WERI-Rb-1 (cell line): ENCODE data around the gene KRTAP10-1.
"Not testable (repeated sequence)": the region's sequence is repeated elsewhere in the genome, so short reads cannot be mapped to it uniquely, and the experiment has no call there.

Experiments used
- DNase-seq: peaks from one replicate; pipeline ENCODE4 v3.0.0-alpha.2; 2020
- H3K27ac ChIP-seq: fragments of 250-450 bp; sonication (Bioruptor Pico); 2 replicates; pipeline ENCODE4 v1.5.1; 2020; ENCODE audit warnings: mild to moderate bottlenecking, moderate library complexity
- H3K27me3 ChIP-seq: fragments of 250-450 bp; sonication (Bioruptor Pico); 2 replicates; pipeline ENCODE4 v1.5.1; 2021; ENCODE audit warnings: mild to moderate bottlenecking, low read depth, moderate library complexity; ENCODE audit not compliant: insufficient read depth, severe bottlenecking
- H3K36me3 ChIP-seq: fragments of 250-450 bp; sonication (Bioruptor Pico); 2 replicates; pipeline ENCODE4 v1.5.1; 2020; ENCODE audit warnings: mild to moderate bottlenecking, moderate library complexity
- H3K4me3 ChIP-seq: 2 replicates; pipeline ENCODE4 v1.5.1; 2011; ENCODE audit warnings: low read depth, mild to moderate bottlenecking, control low read depth, low read length
- H3K9me3 ChIP-seq: fragments of 250-450 bp; sonication (Bioruptor Pico); 2 replicates; pipeline ENCODE4 v1.5.1; 2021; ENCODE audit warnings: mild to moderate bottlenecking, moderate library complexity; ENCODE audit not compliant: severe bottlenecking
- TF ChIP-seq, protein P1 (sequence below): IDR thresholded peaks from 2 replicates; pipeline ENCODE4 v1.5.1; 2011; ENCODE audit warnings: low read depth, mild to moderate bottlenecking, control low read depth, inconsistent platforms, low read length

KRTAP10-1 gene

DNA sequence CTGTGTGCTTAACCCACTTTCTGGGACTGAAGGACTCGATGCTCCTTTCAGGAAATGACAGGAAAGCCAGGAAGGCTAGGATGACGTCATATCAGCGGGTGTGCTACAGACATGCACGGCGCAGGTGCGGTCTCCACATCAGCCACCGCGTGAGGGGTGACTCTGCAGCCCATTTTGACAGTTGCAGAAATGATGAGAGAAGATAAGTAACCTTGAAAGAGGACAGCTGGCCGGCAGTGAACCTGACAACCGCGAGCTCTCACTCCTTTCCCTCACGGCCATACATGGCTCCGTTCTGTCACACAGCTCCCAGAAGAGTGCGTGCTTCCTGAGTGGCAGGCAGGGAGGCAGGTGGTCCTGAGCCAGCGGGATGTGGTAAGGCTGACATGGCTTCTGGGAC, 42.1 kb upstream of the KRTAP10-1 start:
- H3K9me3 ChIP-seq: peaks cover 10% of the 10 kb centered on the region
- no peak overlapping the region for H3K4me3 ChIP-seq
- no peaks in the 10 kb centered on the region for H3K36me3 ChIP-seq
- TF ChIP-seq, protein P1, sequence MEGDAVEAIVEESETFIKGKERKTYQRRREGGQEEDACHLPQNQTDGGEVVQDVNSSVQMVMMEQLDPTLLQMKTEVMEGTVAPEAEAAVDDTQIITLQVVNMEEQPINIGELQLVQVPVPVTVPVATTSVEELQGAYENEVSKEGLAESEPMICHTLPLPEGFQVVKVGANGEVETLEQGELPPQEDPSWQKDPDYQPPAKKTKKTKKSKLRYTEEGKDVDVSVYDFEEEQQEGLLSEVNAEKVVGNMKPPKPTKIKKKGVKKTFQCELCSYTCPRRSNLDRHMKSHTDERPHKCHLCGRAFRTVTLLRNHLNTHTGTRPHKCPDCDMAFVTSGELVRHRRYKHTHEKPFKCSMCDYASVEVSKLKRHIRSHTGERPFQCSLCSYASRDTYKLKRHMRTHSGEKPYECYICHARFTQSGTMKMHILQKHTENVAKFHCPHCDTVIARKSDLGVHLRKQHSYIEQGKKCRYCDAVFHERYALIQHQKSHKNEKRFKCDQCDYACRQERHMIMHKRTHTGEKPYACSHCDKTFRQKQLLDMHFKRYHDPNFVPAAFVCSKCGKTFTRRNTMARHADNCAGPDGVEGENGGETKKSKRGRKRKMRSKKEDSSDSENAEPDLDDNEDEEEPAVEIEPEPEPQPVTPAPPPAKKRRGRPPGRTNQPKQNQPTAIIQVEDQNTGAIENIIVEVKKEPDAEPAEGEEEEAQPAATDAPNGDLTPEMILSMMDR: no peak
- DNase-seq: no peak
- H3K27ac ChIP-seq: no peak overlapping the region
- no peaks in the 10 kb centered on the region for H3K27me3 ChIP-seq

DNA sequence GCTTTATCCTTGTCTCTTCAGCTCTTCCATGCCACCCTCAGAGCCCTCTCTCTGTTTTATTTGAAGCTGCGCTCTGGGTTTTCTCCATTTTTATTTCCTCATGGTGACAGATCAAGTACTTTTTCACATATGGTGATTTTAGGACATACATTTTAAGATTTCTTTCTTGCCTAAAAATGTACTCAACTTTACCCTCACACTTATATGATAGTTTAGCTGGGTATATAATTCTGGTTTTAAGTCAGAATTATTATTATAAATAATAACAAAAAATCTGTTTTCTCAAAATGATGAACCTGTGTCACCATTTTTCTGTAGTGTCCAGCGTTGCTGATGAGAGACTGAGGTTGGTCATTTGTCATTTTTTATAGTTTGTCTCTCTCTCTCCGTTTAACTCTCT, 41.2 kb upstream of the KRTAP10-1 start:
- Histone ChIP-seq H3K9me3 (peaks cover 17% of the 10 kb centered on the region), H3K36me3 (no peaks in the 10 kb centered on the region), H3K27ac (no peak overlapping the region), H3K4me3 (no peak overlapping the region), H3K27me3 (no peaks in the 10 kb centered on the region)
- DNase-seq: no peak
- TF ChIP-seq, protein P1: no peak

DNA sequence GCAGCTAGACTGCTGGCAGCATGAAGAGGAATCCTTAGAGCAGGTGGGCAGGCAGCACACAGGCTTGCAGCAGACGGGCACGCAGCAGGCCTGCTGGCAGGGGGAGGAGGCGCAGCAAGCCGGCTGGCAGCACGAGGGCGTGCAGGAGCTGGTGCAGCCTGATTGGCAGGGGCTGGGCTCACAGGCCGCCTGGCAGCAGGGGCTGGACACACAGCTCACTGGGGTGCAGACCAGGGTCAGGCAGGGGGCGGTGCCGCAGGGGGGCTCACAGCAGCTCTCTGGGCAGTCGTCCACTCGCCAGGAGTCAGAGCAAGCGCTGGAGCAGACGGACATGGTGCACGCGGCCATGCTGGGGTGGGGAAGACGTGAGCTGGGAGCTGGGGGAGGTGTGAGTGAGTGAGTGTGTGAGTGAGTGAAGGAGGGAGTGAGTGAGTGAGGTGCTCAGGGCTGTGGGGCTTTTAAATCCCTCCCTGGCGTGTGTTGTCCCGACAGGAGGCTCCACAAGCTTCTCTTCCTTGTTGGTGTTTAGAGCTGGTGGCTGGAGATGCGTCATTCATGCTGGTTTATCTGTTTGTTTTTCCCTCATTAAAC, 40.3 kb upstream of the KRTAP10-1 start, which contains the start of gene KRTAP10-5:
Gene KRTAP10-5 (minus strand): TSS at position 374 of the 591 bp plus-strand sequence. CDS start 26 bp downstream, at position 348.
- not testable (repeated sequence) for H3K4me3 ChIP-seq, H3K27me3 ChIP-seq, DNase-seq, H3K27ac ChIP-seq, H3K36me3 ChIP-seq
- H3K9me3 ChIP-seq: peaks cover 17% of the 10 kb centered on the region

DNA sequence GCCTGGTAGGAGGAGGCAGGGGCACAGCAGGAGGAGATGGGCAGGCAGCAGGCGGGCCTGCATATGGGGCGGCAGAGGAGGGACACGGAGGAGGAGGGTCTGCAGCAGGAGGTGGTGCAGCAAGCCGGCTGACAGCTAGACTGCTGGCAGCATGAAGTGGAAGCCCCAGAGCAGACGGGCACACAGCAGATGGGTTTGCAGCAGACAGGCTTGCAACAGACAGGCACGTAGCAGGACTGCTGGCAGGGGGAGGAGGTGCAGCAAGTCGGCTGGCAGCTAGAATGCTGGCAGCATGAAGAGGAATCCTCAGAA, 39.8 kb upstream of the KRTAP10-1 start:
- H3K36me3 ChIP-seq: no peaks in the 10 kb centered on the region
- H3K27me3 ChIP-seq: no peaks in the 10 kb centered on the region
- peaks cover 17% of the 10 kb centered on the region for H3K9me3 ChIP-seq
- TF ChIP-seq, protein P1: no peak
- no peak for DNase-seq
- H3K4me3 ChIP-seq: no peak overlapping the region
- no peak overlapping the region for H3K27ac ChIP-seq

DNA sequence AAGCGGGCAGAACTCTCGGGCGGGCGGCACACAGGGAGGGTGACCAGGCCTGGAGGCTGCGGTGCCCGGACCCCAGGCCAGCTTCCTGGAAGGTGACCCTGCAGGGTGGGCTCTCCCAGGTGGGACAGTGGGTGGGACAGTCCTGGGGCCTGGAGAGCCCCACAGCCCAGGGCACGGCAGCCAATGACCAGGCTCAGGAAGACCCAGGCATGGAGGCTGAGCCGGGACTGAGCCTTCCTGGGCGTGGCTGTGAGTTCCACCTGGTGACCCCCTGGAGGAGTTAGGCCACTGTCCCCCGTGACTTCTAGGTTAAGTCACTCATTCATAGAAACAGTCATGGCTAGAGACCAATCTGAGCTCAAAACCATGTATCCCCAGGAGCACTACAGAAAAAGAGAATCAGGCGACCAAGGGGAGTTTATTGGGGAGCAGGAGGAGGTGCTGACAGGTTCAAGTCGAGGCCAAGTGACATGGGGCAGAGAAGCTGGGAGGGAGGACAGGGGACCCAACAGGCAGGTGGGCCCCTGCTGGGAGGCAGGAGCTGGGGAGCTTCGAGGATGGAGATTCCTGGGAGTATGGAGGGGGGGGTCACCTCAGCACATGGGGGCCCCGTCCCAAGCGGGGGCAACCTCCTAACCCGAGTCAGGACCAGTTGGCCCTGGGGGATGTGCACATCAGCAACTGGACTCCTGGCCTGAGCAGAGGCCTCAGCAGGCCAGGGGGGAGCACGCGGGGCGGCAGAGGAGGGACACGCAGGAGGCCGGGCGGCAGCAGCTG, 39.2 kb upstream of the KRTAP10-1 start:
- TF ChIP-seq, protein P1: no peak
- no peak overlapping the region for H3K27ac ChIP-seq
- no peaks in the 10 kb centered on the region for H3K27me3 ChIP-seq
- peaks cover 17% of the 10 kb centered on the region for H3K9me3 ChIP-seq
- H3K36me3 ChIP-seq: no peaks in the 10 kb centered on the region
- no peak overlapping the region for H3K4me3 ChIP-seq
- DNase-seq: no peak

DNA sequence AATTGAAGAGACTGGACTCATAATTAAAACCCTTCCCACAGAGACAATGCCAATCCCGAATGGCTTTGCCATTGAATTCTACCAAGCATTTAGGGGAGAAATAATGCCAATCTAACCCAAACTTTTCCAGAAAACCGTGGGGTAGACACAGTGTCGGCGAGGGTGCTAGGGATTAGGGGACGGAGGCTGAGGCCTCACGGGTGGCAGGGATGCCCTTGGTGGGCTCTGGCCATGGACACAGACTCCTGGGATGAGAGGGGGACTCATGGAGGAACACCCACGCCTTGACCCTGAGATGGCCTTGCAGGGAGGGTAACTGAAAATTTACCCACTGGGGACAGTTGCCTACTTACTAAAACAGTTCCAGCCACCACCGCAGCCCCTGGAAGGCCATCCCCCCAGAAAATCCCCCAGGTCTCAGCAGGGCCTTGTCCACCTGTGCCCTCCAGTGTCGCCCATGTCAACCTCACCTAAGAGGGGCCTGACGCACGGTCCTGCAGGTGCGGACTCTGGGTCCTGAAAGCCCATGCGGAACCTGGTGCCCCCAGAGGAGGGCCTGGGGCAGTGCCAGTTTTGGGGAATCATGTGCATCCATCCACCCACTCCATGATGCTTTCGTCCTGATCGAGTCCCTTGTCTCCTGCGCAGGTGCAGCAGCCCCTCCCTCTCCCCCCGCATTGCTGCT, 38.5 kb upstream of the KRTAP10-1 start:
- TF ChIP-seq, protein P1: no peak
- Histone ChIP-seq H3K27ac (no peak overlapping the region), H3K4me3 (no peak overlapping the region), H3K9me3 (peaks cover 17% of the 10 kb centered on the region), H3K36me3 (no peaks in the 10 kb centered on the region), H3K27me3 (no peaks in the 10 kb centered on the region)
- DNase-seq: no peak
